Astrocyte (in vitro differentiated cells and primary cell): ENCODE data around the gene CDC45. TPM values are rescaled to one million over a fixed set of nuclear protein-coding genes. Genes with fewer than 3 reads are reported as not detected.

Source experiments
- DNase-seq: peaks from one replicate; pipeline ENCODE4 v3.0.0-alpha.2; 2010; ENCODE audit warnings: low read depth
- FAIRE-seq: peaks from 2 replicates; lab custom pipeline; 2011; peaks lifted over from hg19 to GRCh38; lab: Jason Lieb, UNC
- H2AFZ ChIP-seq: 2 replicates; pipeline ENCODE4 v1.6.0; 2012; ENCODE audit warnings: low read depth, low read length, inconsistent platforms
- H3K27ac ChIP-seq: 2 replicates; pipeline ENCODE4 v1.5.1; 2011; ENCODE audit warnings: low read depth, low read length, inconsistent platforms
- H3K27me3 ChIP-seq: 2 replicates; pipeline ENCODE4 v1.6.0; 2011; ENCODE audit warnings: low read length, inconsistent platforms; ENCODE audit not compliant: insufficient read depth
- H3K36me3 ChIP-seq: 2 replicates; pipeline ENCODE4 v1.5.1; 2011; ENCODE audit warnings: low read length, inconsistent platforms; ENCODE audit not compliant: insufficient read depth
- H3K4me1 ChIP-seq: 2 replicates; pipeline ENCODE4 v1.5.1; 2011; ENCODE audit warnings: low read length, inconsistent platforms; ENCODE audit not compliant: insufficient read depth
- H3K4me2 ChIP-seq: 2 replicates; pipeline ENCODE4 v1.6.0; 2012; ENCODE audit warnings: low read length, inconsistent platforms
- H3K4me3 ChIP-seq: 2 replicates; pipeline ENCODE4 v1.5.1; 2011; ENCODE audit warnings: low read depth, mild to moderate bottlenecking, low read length, inconsistent platforms; ENCODE audit not compliant: insufficient read depth
- H3K79me2 ChIP-seq: 2 replicates; pipeline ENCODE4 v1.6.0; 2012; ENCODE audit warnings: mild to moderate bottlenecking, low read length, inconsistent platforms; ENCODE audit not compliant: insufficient read depth
- H3K9ac ChIP-seq: 2 replicates; pipeline ENCODE4 v1.6.0; 2012; ENCODE audit warnings: mild to moderate bottlenecking, low read length, inconsistent platforms
- H3K9me3 ChIP-seq: 2 replicates; pipeline ENCODE4 v1.5.1; 2012; ENCODE audit warnings: low read depth, mild to moderate bottlenecking, low read length, inconsistent platforms; ENCODE audit not compliant: insufficient read depth
- H4K20me1 ChIP-seq: 2 replicates; pipeline ENCODE4 v1.6.0; 2012; ENCODE audit warnings: low read length, inconsistent platforms; ENCODE audit not compliant: insufficient read depth
- H3K27ac Mint-ChIP-seq: one replicate; pipeline ENCODE4 v1.8.0; 2021; ENCODE audit warnings: mild to moderate bottlenecking, mixed read lengths; ENCODE audit not compliant: unreplicated experiment
- H3K27me3 Mint-ChIP-seq: one replicate; pipeline ENCODE4 v1.8.0; 2021; ENCODE audit warnings: low read depth, mixed read lengths; ENCODE audit not compliant: unreplicated experiment
- H3K36me3 Mint-ChIP-seq: one replicate; pipeline ENCODE4 v1.8.0; 2021; ENCODE audit warnings: low read depth, mixed read lengths; ENCODE audit not compliant: unreplicated experiment
- H3K4me1 Mint-ChIP-seq: one replicate; pipeline ENCODE4 v1.8.0; 2021; ENCODE audit warnings: low read depth, mixed read lengths; ENCODE audit not compliant: unreplicated experiment
- H3K4me3 Mint-ChIP-seq: one replicate; pipeline ENCODE4 v1.8.0; 2021; ENCODE audit warnings: mild to moderate bottlenecking, moderate library complexity, mixed read lengths; ENCODE audit not compliant: unreplicated experiment
- H3K9me3 Mint-ChIP-seq: one replicate; pipeline ENCODE4 v1.8.0; 2021; ENCODE audit warnings: mild to moderate bottlenecking, mixed read lengths; ENCODE audit not compliant: unreplicated experiment
- CTCF ChIP-seq: IDR thresholded peaks from 2 replicates; pipeline ENCODE4 v1.5.1; 2011; ENCODE audit warnings: low read depth, mild to moderate bottlenecking, inconsistent platforms, low read length, moderate library complexity; ENCODE audit not compliant: insufficient read depth
- EZH2 ChIP-seq: IDR thresholded peaks from 2 replicates; pipeline ENCODE4 v1.6.1; 2012; ENCODE audit warnings: mild to moderate bottlenecking, low read length, inconsistent platforms; ENCODE audit not compliant: insufficient read depth
- total RNA-seq: library from RNA; stranded (reverse); gene quantifications from 2 replicates; pipeline ENCODE4 v1.2.1, GENCODE V29; 2021

CDC45 gene
- total RNA-seq, 1 donor from 2014 or later: 2.1 TPM

GRCh38 chr22:19549428-19549827, 69.7 kb downstream of the CDC45 start:
- H3K79me2 ChIP-seq: no peaks in the 10 kb centered on the region
- no peak for FAIRE-seq
- no peaks in the 10 kb centered on the region for H4K20me1 ChIP-seq
- H3K27ac ChIP-seq: no peak overlapping the region
- H3K9ac ChIP-seq: no peak overlapping the region
- H3K36me3 ChIP-seq: no peaks in the 10 kb centered on the region
- no peak overlapping the region for H2AFZ ChIP-seq
- H3K4me3 ChIP-seq: no peak overlapping the region
- no peak overlapping the region for H3K4me3 Mint-ChIP-seq
- H3K4me1 ChIP-seq: no peaks in the 10 kb centered on the region
- no peak for TF ChIP-seq EZH2
- TF ChIP-seq CTCF: no peak
- H3K9me3 ChIP-seq: no peaks in the 10 kb centered on the region
- peaks cover 15% of the 10 kb centered on the region for H3K27me3 Mint-ChIP-seq
- H3K9me3 Mint-ChIP-seq: no peaks in the 10 kb centered on the region
- H3K4me2 ChIP-seq: no peak overlapping the region
- no peak for DNase-seq
- no peak overlapping the region for H3K27ac Mint-ChIP-seq
- no peaks in the 10 kb centered on the region for H3K4me1 Mint-ChIP-seq
- H3K36me3 Mint-ChIP-seq: no peaks in the 10 kb centered on the region
- peaks cover 2% of the 10 kb centered on the region for H3K27me3 ChIP-seq

GRCh38 chr22:19550382-19550781, 70.7 kb downstream of the CDC45 start:
- Mint-ChIP-seq H3K4me1 (no peaks in the 10 kb centered on the region), H3K27me3 (peaks cover 13% of the 10 kb centered on the region), H3K9me3 (no peaks in the 10 kb centered on the region), H3K4me3 (no peak overlapping the region), H3K36me3 (no peaks in the 10 kb centered on the region), H3K27ac (no peak overlapping the region)
- H3K4me3 ChIP-seq: no peak overlapping the region
- H3K27me3 ChIP-seq: peaks cover 2% of the 10 kb centered on the region
- no peak overlapping the region for H3K4me2 ChIP-seq
- TF ChIP-seq EZH2 (no peak), CTCF (no peak)
- H3K4me1 ChIP-seq: no peaks in the 10 kb centered on the region
- H2AFZ ChIP-seq: no peak overlapping the region
- FAIRE-seq: no peak
- H3K9me3 ChIP-seq: no peaks in the 10 kb centered on the region
- DNase-seq: no peak
- no peaks in the 10 kb centered on the region for H3K79me2 ChIP-seq
- H3K9ac ChIP-seq: no peak overlapping the region
- no peaks in the 10 kb centered on the region for H3K36me3 ChIP-seq
- no peaks in the 10 kb centered on the region for H4K20me1 ChIP-seq
- no peak overlapping the region for H3K27ac ChIP-seq

GRCh38 chr22:19553201-19553600, 73.5 kb downstream of the CDC45 start:
- Mint-ChIP-seq H3K4me3 (no peak overlapping the region), H3K9me3 (no peaks in the 10 kb centered on the region), H3K27ac (no peak overlapping the region), H3K4me1 (peaks cover 6% of the 10 kb centered on the region), H3K36me3 (no peaks in the 10 kb centered on the region), H3K27me3 (peaks cover 6% of the 10 kb centered on the region)
- Histone ChIP-seq H3K4me2 (no peak overlapping the region), H3K4me3 (no peak overlapping the region), H3K36me3 (no peaks in the 10 kb centered on the region), H3K9ac (no peak overlapping the region), H3K27ac (no peak overlapping the region), H3K79me2 (no peaks in the 10 kb centered on the region), H3K9me3 (no peaks in the 10 kb centered on the region), H3K27me3 (peaks cover 2% of the 10 kb centered on the region), H4K20me1 (no peaks in the 10 kb centered on the region), H3K4me1 (no peaks in the 10 kb centered on the region), H2AFZ (no peak overlapping the region)
- FAIRE-seq: no peak
- no peak for TF ChIP-seq CTCF
- no peak for TF ChIP-seq EZH2
- no peak for DNase-seq
